HepG2 (cell line): Measurements from ENCODE around the gene ZNF213. TPM values are rescaled to one million over a fixed set of nuclear protein-coding genes. Genes with fewer than 3 reads are reported as not detected.
A peak's percentile ranks its signal among the peaks of the same experiment; 100 is the strongest.

ENCODE experiments used
- BORCS8-MEF2B ChIP-seq: sonication (generic); formaldehyde crosslinking; IDR thresholded peaks from 2 replicates; pipeline ENCODE4 v1.8.0; 2022; ENCODE audit warnings: mild to moderate bottlenecking, missing genetic modification reagents
- KAT2B ChIP-seq: fragments of 150-350 bp; IDR thresholded peaks from 2 replicates; pipeline ENCODE4 v1.6.1; 2014; ENCODE audit warnings: low read depth, low read length, borderline replicate concordance
- KLF13 ChIP-seq: sonication (generic); formaldehyde crosslinking; IDR thresholded peaks from 2 replicates; pipeline ENCODE4 v1.4.0; 2020; ENCODE audit warnings: mild to moderate bottlenecking, missing genetic modification reagents
- KLF15 ChIP-seq: sonication (generic); formaldehyde crosslinking; IDR thresholded peaks from 2 replicates; pipeline ENCODE4 v1.8.1; 2023; ENCODE audit warnings: borderline replicate concordance, mild to moderate bottlenecking, inconsistent platforms, missing genetic modification reagents, mixed read lengths
- MXD4 ChIP-seq: IDR thresholded peaks from 2 replicates; pipeline ENCODE4 v1.6.1; 2016; ENCODE audit warnings: mild to moderate bottlenecking, missing biosample characterization, missing genetic modification reagents
- NCOA2 ChIP-seq: sonication (generic); formaldehyde crosslinking; IDR thresholded peaks from 2 replicates; pipeline ENCODE4 v1.8.0; 2022; ENCODE audit warnings: inconsistent platforms
- PRPF4 ChIP-seq: fragments of 200-400 bp; formaldehyde crosslinking; IDR thresholded peaks from 2 replicates; pipeline ENCODE4 v1.6.1; 2016; ENCODE audit warnings: low read length, low read depth; ENCODE audit not compliant: poor library complexity, severe bottlenecking
- REPIN1 ChIP-seq: sonication (generic); formaldehyde crosslinking; IDR thresholded peaks from 2 replicates; pipeline ENCODE4 v1.8.0; 2022; ENCODE audit warnings: missing genetic modification reagents, low read depth, mild to moderate bottlenecking, borderline replicate concordance
- RERE ChIP-seq: IDR thresholded peaks from 2 replicates; pipeline ENCODE4 v1.6.1; 2016; ENCODE audit warnings: low read depth, missing genetic modification reagents, missing compliant biosample characterization
- RFX3 ChIP-seq: IDR thresholded peaks from 2 replicates; pipeline ENCODE4 v1.6.1; 2016; ENCODE audit warnings: missing biosample characterization, missing genetic modification reagents
- RORA ChIP-seq: sonication (generic); formaldehyde crosslinking; IDR thresholded peaks from 2 replicates; pipeline ENCODE4 v1.5.0; 2020; ENCODE audit warnings: mild to moderate bottlenecking, missing genetic modification reagents, moderate library complexity
- SMAD1 ChIP-seq: sonication (generic); formaldehyde crosslinking; IDR thresholded peaks from 2 replicates; pipeline ENCODE4 v1.4.0; 2020; ENCODE audit warnings: missing genetic modification reagents, low read depth, mild to moderate bottlenecking, borderline replicate concordance
- TEAD2 ChIP-seq: sonication (generic); formaldehyde crosslinking; IDR thresholded peaks from 2 replicates; pipeline ENCODE4 v1.9.0; 2021; ENCODE audit warnings: missing genetic modification reagents
- ZMYM2 ChIP-seq: sonication (generic); formaldehyde crosslinking; IDR thresholded peaks from 2 replicates; pipeline ENCODE4 v1.8.0; 2022; ENCODE audit warnings: mild to moderate bottlenecking, missing genetic modification reagents
- ZNF619 ChIP-seq: sonication (generic); formaldehyde crosslinking; IDR thresholded peaks from 2 replicates; pipeline ENCODE4 v1.4.0; 2020; ENCODE audit warnings: mild to moderate bottlenecking, missing genetic modification reagents
- ZNF672 ChIP-seq: sonication (generic); formaldehyde crosslinking; IDR thresholded peaks from 2 replicates; pipeline ENCODE4 v1.8.1; 2022; ENCODE audit warnings: missing genetic modification reagents
- ZNF775 ChIP-seq: sonication (generic); formaldehyde crosslinking; IDR thresholded peaks from 2 replicates; pipeline ENCODE4 v1.4.0; 2020; ENCODE audit warnings: missing genetic modification reagents, mild to moderate bottlenecking, moderate library complexity, borderline replicate concordance
- polyA plus RNA-seq, 8 experiments: library from polyadenylated mRNA; depleted of rRNA in 3 of 8; stranded (reverse) in 7 of 8; unstranded in 1 of 8; fragments of >200 nt; fragmentation: Illumina TruSeq in 4 of 8; extraction: Trizol in 4 of 8; gene quantifications; 2 replicates each; pipeline versions ENCODE4 v1.2.1 to v1.2.3, GENCODE V29; 2011 to 2016; ENCODE audit warnings: low read depth in 4 of 8, missing spikeins in 1 of 8, mixed read lengths in 1 of 8; ENCODE audit not compliant: insufficient read depth in 1 of 8
- total RNA-seq, 5 experiments: library from RNA; depleted of rRNA; stranded (reverse); fragments of >200 nt; fragmentation: Illumina TruSeq; extraction: Trizol; gene quantifications; 2 replicates each; pipeline ENCODE4 v1.2.3, GENCODE V29; 2016; ENCODE audit warnings: low read depth in 1 of 5
- TF ChIP-seq, protein P1 (sequence below): sonication (generic); formaldehyde crosslinking; IDR thresholded peaks from 2 replicates; pipeline ENCODE4 v1.5.1; 2020; ENCODE audit warnings: missing genetic modification reagents, mild to moderate bottlenecking, borderline replicate concordance
- TF ChIP-seq, protein P2 (sequence below): sonication (generic); formaldehyde crosslinking; IDR thresholded peaks from 2 replicates; pipeline ENCODE4 v1.4.0; 2020; ENCODE audit warnings: missing genetic modification reagents

ZNF213 gene
- total and polyA plus RNA-seq, 2 of the 13 experiments (the other 11 are each of a cell fraction or from before 2014, with no cell fraction given): 0.59 to 0.97 TPM

- TF ChIP-seq SMAD1: 0 out of 2 replicates have a peak, but pooled peaks have one; percentile 41
- TF ChIP-seq REPIN1 (CRISPR knock-in tag): no peak
- no peak for TF ChIP-seq KLF13
- TF ChIP-seq RERE (CRISPR knock-in tag): no peak
- TF ChIP-seq, protein P1, sequence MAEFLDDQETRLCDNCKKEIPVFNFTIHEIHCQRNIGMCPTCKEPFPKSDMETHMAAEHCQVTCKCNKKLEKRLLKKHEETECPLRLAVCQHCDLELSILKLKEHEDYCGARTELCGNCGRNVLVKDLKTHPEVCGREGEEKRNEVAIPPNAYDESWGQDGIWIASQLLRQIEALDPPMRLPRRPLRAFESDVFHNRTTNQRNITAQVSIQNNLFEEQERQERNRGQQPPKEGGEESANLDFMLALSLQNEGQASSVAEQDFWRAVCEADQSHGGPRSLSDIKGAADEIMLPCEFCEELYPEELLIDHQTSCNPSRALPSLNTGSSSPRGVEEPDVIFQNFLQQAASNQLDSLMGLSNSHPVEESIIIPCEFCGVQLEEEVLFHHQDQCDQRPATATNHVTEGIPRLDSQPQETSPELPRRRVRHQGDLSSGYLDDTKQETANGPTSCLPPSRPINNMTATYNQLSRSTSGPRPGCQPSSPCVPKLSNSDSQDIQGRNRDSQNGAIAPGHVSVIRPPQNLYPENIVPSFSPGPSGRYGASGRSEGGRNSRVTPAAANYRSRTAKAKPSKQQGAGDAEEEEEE (CRISPR knock-in tag): no peak; the same call in 1 of the 2 replicates
- no peak for TF ChIP-seq RORA (CRISPR knock-in tag)
- no peak for TF ChIP-seq PRPF4
- no peak for TF ChIP-seq NCOA2 (CRISPR knock-in tag)
- TF ChIP-seq, protein P2, sequence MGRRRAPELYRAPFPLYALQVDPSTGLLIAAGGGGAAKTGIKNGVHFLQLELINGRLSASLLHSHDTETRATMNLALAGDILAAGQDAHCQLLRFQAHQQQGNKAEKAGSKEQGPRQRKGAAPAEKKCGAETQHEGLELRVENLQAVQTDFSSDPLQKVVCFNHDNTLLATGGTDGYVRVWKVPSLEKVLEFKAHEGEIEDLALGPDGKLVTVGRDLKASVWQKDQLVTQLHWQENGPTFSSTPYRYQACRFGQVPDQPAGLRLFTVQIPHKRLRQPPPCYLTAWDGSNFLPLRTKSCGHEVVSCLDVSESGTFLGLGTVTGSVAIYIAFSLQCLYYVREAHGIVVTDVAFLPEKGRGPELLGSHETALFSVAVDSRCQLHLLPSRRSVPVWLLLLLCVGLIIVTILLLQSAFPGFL: no peak
- no peak for TF ChIP-seq ZNF672 (CRISPR knock-in tag)
- no peak for TF ChIP-seq TEAD2 (CRISPR knock-in tag)
- no peak for TF ChIP-seq MXD4 (CRISPR knock-in tag)
- TF ChIP-seq ZNF619: no peak
- TF ChIP-seq ZMYM2 (CRISPR knock-in tag): no peak
- TF ChIP-seq BORCS8-MEF2B (CRISPR knock-in tag): no peak
- no peak for TF ChIP-seq ZNF775
- 0 out of 2 replicates have a peak, but pooled peaks have one; percentile 14 for TF ChIP-seq RFX3 (CRISPR knock-in tag)
- no peak for TF ChIP-seq KAT2B
- TF ChIP-seq KLF15 (CRISPR knock-in tag): no peak
Measured at GRCh38 chr16:3134338-3135125, at the start of gene ZNF213 (continued).
